Endothelial cell of umbilical vein (primary cell): ENCODE data around the gene REEP3. TPM values are rescaled to one million over a fixed set of nuclear protein-coding genes. Genes with fewer than 3 reads are reported as not detected.
A peak's percentile ranks its signal among the peaks of the same experiment; 100 is the strongest.

Source experiments
- BruUV-seq: library from RNA; stranded (reverse); fragments of 400-500 nt; replicated peaks from 2 replicates; lab custom pipeline; 2021; lab: Mats Ljungman, UMichigan
- CTCF ChIA-PET: fragments of 300-600, 350-600 bp; sonication (Branson Sonifier 250); formaldehyde crosslinking; loops from one replicate; lab custom pipeline; 2021; ENCODE audit warnings: antibody characterized with exemption, inconsistent platforms; lab: Charles Lee
- POLR2A ChIA-PET: fragments of 300-600, 350-600 bp; sonication (Branson Sonifier 250); formaldehyde crosslinking; loops from one replicate; lab custom pipeline; 2021; ENCODE audit warnings: antibody characterized with exemption, inconsistent platforms; lab: Charles Lee
- DNase-seq: peaks from one replicate; pipeline ENCODE4 v3.0.0-alpha.2; 2011; ENCODE audit warnings: low read depth, low spot score
- FAIRE-seq: peaks from 2 replicates; lab custom pipeline; 2011; peaks lifted over from hg19 to GRCh38; lab: Jason Lieb, UNC
- H2AFZ ChIP-seq: 2 replicates; pipeline ENCODE4 v1.6.0; 2012; ENCODE audit warnings: low read depth, low read length, control low read depth, inconsistent platforms
- H3K27ac ChIP-seq: 2 replicates; pipeline ENCODE4 v1.5.1; 2011; ENCODE audit warnings: low read depth, mild to moderate bottlenecking, control low read depth, low read length, moderate library complexity; ENCODE audit not compliant: insufficient read depth
- H3K27me3 ChIP-seq, 2 experiments: 2 replicates each; pipeline versions ENCODE4 v1.6.0 to v1.6.1; 2011; ENCODE audit warnings: low read length in 2 of 2, mixed read lengths in 1 of 2; ENCODE audit not compliant: control insufficient read depth in 2 of 2, insufficient read depth in 2 of 2
- H3K36me3 ChIP-seq, 2 experiments: 2 replicates in 1 of 2; 3 replicates in 1 of 2; pipeline ENCODE4 v1.5.1; 2011; ENCODE audit warnings: low read length in 2 of 2, mild to moderate bottlenecking in 1 of 2, moderate library complexity in 1 of 2; ENCODE audit not compliant: control insufficient read depth in 2 of 2, insufficient read depth in 2 of 2; ENCODE audit errors: extremely low read depth in 1 of 2
- H3K4me1 ChIP-seq: 3 replicates; pipeline ENCODE4 v1.5.1; 2011; ENCODE audit warnings: mild to moderate bottlenecking, low read length; ENCODE audit not compliant: control insufficient read depth, insufficient read depth; ENCODE audit errors: extremely low read depth
- H3K4me2 ChIP-seq: 2 replicates; pipeline ENCODE4 v1.6.1; 2011; ENCODE audit warnings: low read length, control low read depth, mixed read lengths; ENCODE audit not compliant: insufficient read depth
- H3K4me3 ChIP-seq, 3 experiments: fragments of 200-600 bp in 1 of 3; sonication (generic), shearing (Covaris generic) in 1 of 3; replicated peaks in 1 of 3; 2 replicates each; pipeline ENCODE4 v1.5.1; 2011 to 2016; ENCODE audit warnings: control low read depth in 3 of 3, low read length in 3 of 3, mild to moderate bottlenecking in 2 of 3, inconsistent platforms in 1 of 3, low read depth in 1 of 3, moderate library complexity in 1 of 3; ENCODE audit not compliant: insufficient read depth in 1 of 3
- H3K79me2 ChIP-seq: 2 replicates; pipeline ENCODE4 v1.6.0; 2012; ENCODE audit warnings: low read length, inconsistent platforms; ENCODE audit not compliant: control insufficient read depth, insufficient read depth
- H3K9ac ChIP-seq: replicated peaks from 2 replicates; pipeline ENCODE3; 2011; ENCODE audit warnings: low read length, control low read depth; ENCODE audit not compliant: insufficient read depth; ENCODE audit errors: extremely low read depth
- H3K9me1 ChIP-seq: replicated peaks from 3 replicates; pipeline ENCODE4 v1.6.0; 2011; ENCODE audit warnings: mild to moderate bottlenecking, low read length; ENCODE audit not compliant: control insufficient read depth, insufficient read depth; ENCODE audit errors: extremely low read depth
- H3K9me3 ChIP-seq: replicated peaks from 2 replicates; pipeline ENCODE4 v1.5.1; 2012; ENCODE audit warnings: low read length, inconsistent platforms; ENCODE audit not compliant: control insufficient read depth, insufficient read depth
- H4K20me1 ChIP-seq: replicated peaks from 2 replicates; pipeline ENCODE3; 2011; ENCODE audit warnings: mild to moderate bottlenecking, low read length; ENCODE audit not compliant: control insufficient read depth, insufficient read depth; ENCODE audit errors: extremely low read depth
- EZH2 ChIP-seq: IDR thresholded peaks from 2 replicates; pipeline ENCODE4 v1.6.1; 2012; ENCODE audit warnings: borderline replicate concordance, low read depth, mild to moderate bottlenecking, moderate library complexity, low read length, inconsistent platforms; ENCODE audit not compliant: severe bottlenecking
- FOS ChIP-seq: IDR thresholded peaks from 2 replicates; pipeline ENCODE4 v1.6.1; 2011; ENCODE audit warnings: mild to moderate bottlenecking, low read length, moderate library complexity, borderline replicate concordance; ENCODE audit not compliant: insufficient read depth
- GATA2 ChIP-seq: IDR thresholded peaks from 2 replicates; pipeline ENCODE4 v1.7.0; 2011; ENCODE audit warnings: low read depth, mild to moderate bottlenecking, moderate library complexity, mixed read lengths, low read length; ENCODE audit not compliant: insufficient read length, insufficient read depth
- JUN ChIP-seq: IDR thresholded peaks from 2 replicates; pipeline ENCODE4 v1.6.1; 2011; ENCODE audit warnings: borderline replicate concordance, low read depth; ENCODE audit not compliant: insufficient read length, insufficient read depth
- POLR2A ChIP-seq: IDR thresholded peaks from 2 replicates; pipeline ENCODE4 v1.6.1; 2012; ENCODE audit warnings: low read depth, mild to moderate bottlenecking, control low read depth, low read length
- POLR2AphosphoS5 ChIP-seq: IDR thresholded peaks from 2 replicates; pipeline ENCODE4 v1.6.1; 2012; ENCODE audit warnings: low read depth, mild to moderate bottlenecking, control low read depth, low read length, moderate library complexity; ENCODE audit not compliant: insufficient read depth
- dilution Hi-C: fragments of 300-500 bp; cut with MboI; formaldehyde crosslinking; loops from one replicate; pipeline ENCODE4 v1.15.0; 2019; ENCODE audit warnings: low sequenced_read_pairs; ENCODE audit not compliant: extremely low pct_ligation_motif_present
- intact Hi-C: fragments of 100-400 bp; cut with micrococcal nuclease; formaldehyde crosslinking; loops from one replicate; pipeline ENCODE4 v1.10.0; 2022
- polyA plus RNA-seq, 4 experiments: library from polyadenylated mRNA; depleted of rRNA in 3 of 4; stranded (reverse) in 3 of 4; unstranded in 1 of 4; fragments of >200 nt; gene quantifications; 2 replicates each; pipeline versions ENCODE4 v1.2.1 to v1.2.3, GENCODE V29; 2011 to 2012; ENCODE audit warnings: missing spikeins in 1 of 4
- total RNA-seq: library from RNA; stranded (reverse); gene quantifications from 2 replicates; pipeline ENCODE4 v1.2.3, GENCODE V29; 2021
- TF ChIP-seq, protein P1 (sequence below), 2 donors: IDR thresholded peaks; 1 replicate in 1 of 2; 2 replicates in 1 of 2; pipeline ENCODE4 v1.5.1; 2011; ENCODE audit warnings: low read length in 2 of 2, mild to moderate bottlenecking in 2 of 2, moderate library complexity in 2 of 2, control low read depth in 1 of 2, inconsistent platforms in 1 of 2, low read depth in 1 of 2; ENCODE audit not compliant: insufficient read depth in 1 of 2; ENCODE audit errors: extremely low read depth in 1 of 2

The REEP3 gene
- total and polyA plus RNA-seq, 2 donors (not counting 3 experiments of a cell fraction or from before 2014, with no cell fraction given): 12.3 to 48.3 TPM

DNA sequence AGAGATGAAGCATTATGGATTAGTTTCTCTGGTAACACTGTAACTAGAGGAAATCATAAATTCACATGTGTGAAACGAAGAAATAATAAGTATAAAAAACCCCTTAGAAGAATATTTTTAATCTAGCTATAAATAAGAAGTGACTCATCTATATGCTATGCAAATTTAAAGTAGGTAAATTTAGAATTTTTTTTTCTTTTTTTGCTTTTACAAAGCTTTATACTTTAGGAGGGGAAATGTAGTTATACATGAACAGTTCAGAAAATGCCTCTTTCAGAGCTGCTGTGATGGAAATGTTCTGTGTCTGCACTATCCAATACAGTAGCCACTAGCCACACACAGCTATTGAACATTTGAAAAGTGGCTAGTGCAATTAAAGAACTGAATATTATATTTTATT, 87.3 kb downstream of the REEP3 start:
- intact Hi-C loops: no loop called here
- H3K4me2 ChIP-seq: no peak overlapping the region
- H3K4me1 ChIP-seq: peaks cover 6% of the 10 kb centered on the region
- dilution Hi-C loops: no loop called here
- H3K4me3 ChIP-seq: no peak overlapping the region
- H4K20me1 ChIP-seq: no peaks in the 10 kb centered on the region
- no peak overlapping the region for H3K27ac ChIP-seq
- H2AFZ ChIP-seq: no peak overlapping the region
- H3K9me1 ChIP-seq: no peaks in the 10 kb centered on the region
- BruUV-seq: no TSS peak
- TF ChIP-seq GATA2 (no peak), POLR2A (no peak), FOS (no peak), EZH2 (no peak), JUN (no peak)
- DNase-seq (no peak), FAIRE-seq (no peak)
- no peak overlapping the region for H3K9ac ChIP-seq
- ChIA-PET POLR2A (no interaction called here), CTCF (interaction anchor here (1.6 to 2.4 kb wide), 2 partner anchors 21 to 112 kb away, joined by 4 to 12 read pairs; no protein-coding TSS in a partner anchor)
- H3K9me3 ChIP-seq: no peaks in the 10 kb centered on the region
- H3K36me3 ChIP-seq: peaks cover 0 to 2% of the 10 kb centered on the region in 2 experiments
- H3K79me2 ChIP-seq: no peaks in the 10 kb centered on the region
- no peaks in the 10 kb centered on the region for H3K27me3 ChIP-seq

DNA sequence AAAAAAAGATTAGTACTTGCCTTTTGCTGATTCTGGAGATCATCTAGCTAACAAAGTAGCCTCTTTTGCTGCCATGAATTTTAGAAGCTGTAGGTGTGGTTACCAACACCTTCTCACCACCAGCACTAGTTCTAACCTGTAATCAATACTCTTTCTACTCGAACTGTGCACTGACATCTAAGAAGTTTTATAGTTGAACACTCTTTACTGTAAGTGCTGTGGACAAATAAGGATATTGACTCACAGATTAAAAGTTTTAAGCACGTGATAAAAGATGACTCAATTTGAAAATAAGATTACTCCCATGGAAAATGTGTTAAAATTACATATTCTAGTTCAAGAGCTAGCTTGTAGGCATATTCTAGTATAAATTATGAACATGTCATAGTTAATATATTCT, 89.9 kb downstream of the REEP3 start:
- no TSS peak for BruUV-seq
- H3K9me3 ChIP-seq: no peaks in the 10 kb centered on the region
- H3K27me3 ChIP-seq: no peaks in the 10 kb centered on the region
- H3K4me3 ChIP-seq: no peak overlapping the region
- no peak overlapping the region for H3K9ac ChIP-seq
- FAIRE-seq (no peak), DNase-seq (peak; percentile 60)
- no peak overlapping the region for H2AFZ ChIP-seq
- no peaks in the 10 kb centered on the region for H4K20me1 ChIP-seq
- peak overlapping the region; percentile 13 for H3K4me2 ChIP-seq
- dilution Hi-C loops: no loop called here
- ChIA-PET CTCF (interaction anchor here (0.7 to 2.3 kb wide), 6 partner anchors 13 to 444 kb away, joined by 3 to 9 read pairs (median 4); no protein-coding TSS in a partner anchor), POLR2A (interaction anchor here (1.5 kb wide), 1 partner anchor 38 kb away, joined by 3 read pairs; no protein-coding TSS in a partner anchor)
- no peaks in the 10 kb centered on the region for H3K9me1 ChIP-seq
- peaks cover 0 to 4% of the 10 kb centered on the region in 2 experiments for H3K36me3 ChIP-seq
- intact Hi-C loops: loop anchor here (5.0 kb wide), 1 partner anchor 39 kb away; no protein-coding TSS in a partner anchor
- no peak overlapping the region for H3K27ac ChIP-seq
- peaks cover 6% of the 10 kb centered on the region for H3K4me1 ChIP-seq
- H3K79me2 ChIP-seq: no peaks in the 10 kb centered on the region
- TF ChIP-seq JUN (peak; percentile 41), POLR2A (no peak), POLR2AphosphoS5 (no peak), FOS (peak; percentile 69)
- TF ChIP-seq, protein P1, sequence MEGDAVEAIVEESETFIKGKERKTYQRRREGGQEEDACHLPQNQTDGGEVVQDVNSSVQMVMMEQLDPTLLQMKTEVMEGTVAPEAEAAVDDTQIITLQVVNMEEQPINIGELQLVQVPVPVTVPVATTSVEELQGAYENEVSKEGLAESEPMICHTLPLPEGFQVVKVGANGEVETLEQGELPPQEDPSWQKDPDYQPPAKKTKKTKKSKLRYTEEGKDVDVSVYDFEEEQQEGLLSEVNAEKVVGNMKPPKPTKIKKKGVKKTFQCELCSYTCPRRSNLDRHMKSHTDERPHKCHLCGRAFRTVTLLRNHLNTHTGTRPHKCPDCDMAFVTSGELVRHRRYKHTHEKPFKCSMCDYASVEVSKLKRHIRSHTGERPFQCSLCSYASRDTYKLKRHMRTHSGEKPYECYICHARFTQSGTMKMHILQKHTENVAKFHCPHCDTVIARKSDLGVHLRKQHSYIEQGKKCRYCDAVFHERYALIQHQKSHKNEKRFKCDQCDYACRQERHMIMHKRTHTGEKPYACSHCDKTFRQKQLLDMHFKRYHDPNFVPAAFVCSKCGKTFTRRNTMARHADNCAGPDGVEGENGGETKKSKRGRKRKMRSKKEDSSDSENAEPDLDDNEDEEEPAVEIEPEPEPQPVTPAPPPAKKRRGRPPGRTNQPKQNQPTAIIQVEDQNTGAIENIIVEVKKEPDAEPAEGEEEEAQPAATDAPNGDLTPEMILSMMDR (IDR thresholded peaks at IDR 0.05; ENCODE audit: extremely low read depth in 1 of 2, insufficient read depth in 1 of 2, low read depth in 1 of 2, low read length in 2 of 2): no peak
